ENCODE data around the gene PRKX.
A peak's percentile ranks its signal among the peaks of the same experiment; 100 is the strongest.
"Not testable (repeated sequence)": the region's sequence is repeated elsewhere in the genome, so short reads cannot be mapped to it uniquely, and the experiment has no call there.

The PRKX gene

GRCh38 chrX:3577551-3577950 is 135.9 kb downstream of the PRKX start:
- DNase-seq (ENCODE audit: low read depth) = no peak

- DNase-seq (ENCODE audit: low read depth) = no peak
These were observed 136.5 kb downstream of the PRKX start for GRCh38 chrX:3576886-3577501.

- peak; percentile 5 for DNase-seq (ENCODE audit: low read depth)
These were observed 145.8 kb downstream of the PRKX start for GRCh38 chrX:3567686-3568085.

DNA sequence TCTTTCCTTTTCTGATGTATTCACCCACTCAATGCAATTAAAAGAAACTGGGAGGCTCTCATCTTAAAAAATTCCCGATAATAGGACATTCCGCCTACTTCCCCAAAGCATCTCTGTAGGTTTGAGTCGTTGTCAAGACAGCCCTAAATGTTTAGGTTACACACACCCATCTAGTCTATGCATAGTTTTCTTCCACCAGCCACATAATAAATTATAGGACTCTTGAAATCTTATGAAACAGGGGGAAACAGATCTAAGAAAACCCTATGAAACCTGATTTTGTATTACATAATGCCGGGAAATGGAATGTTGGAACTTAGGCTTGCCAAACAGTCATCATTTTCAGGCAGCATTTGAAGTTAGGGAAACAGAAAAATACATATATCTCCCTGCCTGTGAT is 150.0 kb downstream of the PRKX start:
- no peak for DNase-seq (ENCODE audit: low read depth)

DNA sequence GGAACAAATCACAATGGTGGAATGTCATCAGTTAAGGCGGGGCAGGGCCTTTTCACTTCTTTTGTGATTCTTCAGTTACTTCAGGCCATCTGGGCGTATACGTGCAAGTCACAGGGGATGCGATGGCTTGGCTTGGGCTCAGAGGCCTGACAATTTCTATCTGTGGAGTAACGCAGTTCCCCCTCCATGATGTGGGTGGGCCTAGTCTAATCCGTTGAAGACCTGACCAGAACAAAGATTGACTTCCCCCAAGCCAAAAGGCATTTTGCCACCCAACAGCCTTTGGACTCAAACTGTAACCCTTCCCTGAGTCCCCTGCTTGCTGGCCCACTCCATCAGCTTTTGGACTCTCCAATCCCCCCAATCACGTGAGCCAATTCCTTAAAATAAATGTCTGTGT is 153.4 kb downstream of the PRKX start:
- not testable (repeated sequence) for DNase-seq (ENCODE audit: low read depth)

All from HS-5 (cell line).